SK-N-SH treated with all-trans-retinoic acid at 6 μM for 48 hours (cell line): ENCODE results near the gene PCGF5.

Source experiments
- ATAC-seq: fragments of 200-7000 bp; cut with Tn5 transposase; 3 replicates; pipeline ENCODE4 v1.9.1; 2020; ENCODE audit warnings: mild to moderate bottlenecking, moderate library complexity
- BACH2 ChIP-seq: fragments of 250-450 bp; sonication (Bioruptor Pico); IDR thresholded peaks from 2 replicates; pipeline ENCODE4 v1.9.0; 2021; ENCODE audit warnings: mild to moderate bottlenecking, borderline replicate concordance
- CSDC2 ChIP-seq: fragments of 250-450 bp; sonication (Bioruptor Pico); IDR thresholded peaks from 2 replicates; pipeline ENCODE4 v1.5.0; 2020; ENCODE audit warnings: mild to moderate bottlenecking, moderate library complexity
- ESRRG ChIP-seq: fragments of 250-450 bp; sonication (Bioruptor Pico); IDR thresholded peaks from 2 replicates; pipeline ENCODE4 v1.6.1; 2021; ENCODE audit warnings: mild to moderate bottlenecking
- ISL1 ChIP-seq: fragments of 250-450 bp; sonication (Bioruptor Pico); IDR thresholded peaks from 2 replicates; pipeline ENCODE4 v2.1.2; 2022; ENCODE audit warnings: mild to moderate bottlenecking, moderate library complexity
- OSR1 ChIP-seq: fragments of 250-450 bp; sonication (Bioruptor Pico); IDR thresholded peaks from 2 replicates; pipeline ENCODE4 v1.8.0; 2022; ENCODE audit warnings: moderate library complexity, mild to moderate bottlenecking, inconsistent platforms
- PPARA ChIP-seq: fragments of 250-450 bp; sonication (Bioruptor Pico); IDR thresholded peaks from 2 replicates; pipeline ENCODE4 v1.5.0; 2020; ENCODE audit warnings: mild to moderate bottlenecking, borderline replicate concordance
- RARB ChIP-seq: fragments of 250-450 bp; sonication (Bioruptor Pico); IDR thresholded peaks from 2 replicates; pipeline ENCODE4 v1.8.0; 2021; ENCODE audit warnings: mild to moderate bottlenecking, moderate library complexity
- SNAI2 ChIP-seq: fragments of 250-450 bp; sonication (Bioruptor Pico); IDR thresholded peaks from 2 replicates; pipeline ENCODE4 v1.5.0; 2020; ENCODE audit warnings: mild to moderate bottlenecking, moderate library complexity
- TCF4 ChIP-seq: fragments of 250-450 bp; sonication (Bioruptor Pico); IDR thresholded peaks from 2 replicates; pipeline ENCODE4 v1.8.0; 2021; ENCODE audit warnings: mild to moderate bottlenecking, moderate library complexity, borderline replicate concordance
- TOX ChIP-seq: fragments of 250-450 bp; sonication (Bioruptor Pico); IDR thresholded peaks from 2 replicates; pipeline ENCODE4 v1.8.0; 2021; ENCODE audit warnings: mild to moderate bottlenecking, moderate library complexity, borderline replicate concordance
- ZC3H10 ChIP-seq: fragments of 250-450 bp; sonication (Bioruptor Pico); IDR thresholded peaks from 2 replicates; pipeline ENCODE4 v1.5.1; 2021; ENCODE audit warnings: mild to moderate bottlenecking, moderate library complexity
- ZFP3 ChIP-seq: fragments of 250-450 bp; sonication (Bioruptor Pico); IDR thresholded peaks from 2 replicates; pipeline ENCODE4 v1.5.0; 2020; ENCODE audit warnings: mild to moderate bottlenecking, moderate library complexity
- ZFP30 ChIP-seq: fragments of 450-650 bp; formaldehyde crosslinking; IDR thresholded peaks from 2 replicates; pipeline ENCODE4 v1.5.0; 2022; ENCODE audit warnings: mild to moderate bottlenecking, moderate library complexity
- ZNF565 ChIP-seq: fragments of 450-650 bp; formaldehyde crosslinking; conservative IDR thresholded peaks from 2 replicates; pipeline ENCODE4 v1.5.0; 2020; ENCODE audit warnings: low read depth, mild to moderate bottlenecking, moderate library complexity
- ZNF70 ChIP-seq: fragments of 450-650 bp; formaldehyde crosslinking; IDR thresholded peaks from 2 replicates; pipeline ENCODE4 v1.5.0; 2020; ENCODE audit warnings: mild to moderate bottlenecking, moderate library complexity
- ZNF8 ChIP-seq: fragments of 450-650 bp; formaldehyde crosslinking; IDR thresholded peaks from 2 replicates; pipeline ENCODE4 v1.5.0; 2020; ENCODE audit warnings: mild to moderate bottlenecking, moderate library complexity
- TF ChIP-seq, protein P1 (sequence below): fragments of 250-450 bp; sonication (Bioruptor Pico); IDR thresholded peaks from 2 replicates; pipeline ENCODE4 v1.8.0; 2021; ENCODE audit warnings: low read depth, mild to moderate bottlenecking, moderate library complexity, borderline replicate concordance
- TF ChIP-seq, protein P2 (sequence below): fragments of 250-450 bp; sonication (Bioruptor Pico); IDR thresholded peaks from 2 replicates; pipeline ENCODE4 v1.5.1; 2021; ENCODE audit warnings: mild to moderate bottlenecking, moderate library complexity
- TF ChIP-seq, protein P3 (sequence below): fragments of 250-450 bp; sonication (Bioruptor Pico); IDR thresholded peaks from 2 replicates; pipeline ENCODE4 v1.5.1; 2020; ENCODE audit warnings: low read depth, mild to moderate bottlenecking, moderate library complexity
- TF ChIP-seq, protein P4 (sequence below): fragments of 250-450 bp; sonication (Bioruptor Pico); IDR thresholded peaks from 2 replicates; pipeline ENCODE4 v1.5.0; 2020; ENCODE audit warnings: mild to moderate bottlenecking, moderate library complexity
- TF ChIP-seq, protein P5 (sequence below): fragments of 250-450 bp; sonication (Bioruptor Pico); IDR thresholded peaks from 2 replicates; pipeline ENCODE4 v1.8.0; 2020; ENCODE audit warnings: mild to moderate bottlenecking, moderate library complexity, borderline replicate concordance

The PCGF5 gene

DNA sequence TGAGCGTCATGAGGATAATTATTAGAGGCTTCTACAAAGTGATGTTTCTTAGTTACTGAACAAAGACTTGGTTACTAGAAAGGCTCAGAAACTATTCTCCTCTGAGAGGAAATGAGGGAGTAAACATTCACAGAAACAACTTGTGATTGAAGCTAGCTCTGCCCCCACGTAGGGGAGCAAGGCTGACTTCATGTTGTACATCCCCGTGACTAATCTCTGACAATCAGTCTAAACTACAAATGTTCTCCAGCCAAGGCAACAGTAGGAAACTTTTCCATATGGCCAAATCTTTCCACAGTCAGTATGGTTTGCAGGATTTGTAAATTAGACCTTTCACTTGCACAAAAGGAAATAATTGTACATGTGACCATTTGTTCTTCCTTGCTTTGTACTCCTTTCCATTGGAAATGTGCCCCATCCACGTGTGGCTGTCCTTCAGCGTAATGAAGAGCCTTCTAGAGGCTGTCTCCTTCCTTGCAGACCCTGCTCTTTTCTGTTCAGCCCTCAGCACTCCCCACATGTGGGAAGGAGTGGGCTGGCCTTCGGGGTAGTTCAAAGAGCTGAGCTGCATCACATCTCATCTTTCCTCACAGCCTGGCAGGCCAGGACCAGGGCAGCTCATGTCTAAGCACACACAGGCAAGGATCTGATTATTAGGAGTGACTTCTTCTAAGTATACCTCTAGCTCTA lies 93.5 kb downstream of the PCGF5 start:
- ATAC-seq = peak; percentile 17; the same call in 1 of the 3 replicates
- TF ChIP-seq ZNF565 (CRISPR knock-in tag) (no peak), ZNF8 (CRISPR knock-in tag) (no peak), BACH2 (CRISPR knock-in tag) (no peak), ESRRG (CRISPR knock-in tag) (no peak), TCF4 (CRISPR knock-in tag) (no peak), ISL1 (CRISPR knock-in tag) (no peak), RARB (CRISPR knock-in tag) (no peak), ZFP3 (CRISPR knock-in tag) (no peak), ZC3H10 (CRISPR knock-in tag) (no peak), CSDC2 (CRISPR knock-in tag) (no peak), SNAI2 (CRISPR knock-in tag) (no peak)
- TF ChIP-seq, protein P1, sequence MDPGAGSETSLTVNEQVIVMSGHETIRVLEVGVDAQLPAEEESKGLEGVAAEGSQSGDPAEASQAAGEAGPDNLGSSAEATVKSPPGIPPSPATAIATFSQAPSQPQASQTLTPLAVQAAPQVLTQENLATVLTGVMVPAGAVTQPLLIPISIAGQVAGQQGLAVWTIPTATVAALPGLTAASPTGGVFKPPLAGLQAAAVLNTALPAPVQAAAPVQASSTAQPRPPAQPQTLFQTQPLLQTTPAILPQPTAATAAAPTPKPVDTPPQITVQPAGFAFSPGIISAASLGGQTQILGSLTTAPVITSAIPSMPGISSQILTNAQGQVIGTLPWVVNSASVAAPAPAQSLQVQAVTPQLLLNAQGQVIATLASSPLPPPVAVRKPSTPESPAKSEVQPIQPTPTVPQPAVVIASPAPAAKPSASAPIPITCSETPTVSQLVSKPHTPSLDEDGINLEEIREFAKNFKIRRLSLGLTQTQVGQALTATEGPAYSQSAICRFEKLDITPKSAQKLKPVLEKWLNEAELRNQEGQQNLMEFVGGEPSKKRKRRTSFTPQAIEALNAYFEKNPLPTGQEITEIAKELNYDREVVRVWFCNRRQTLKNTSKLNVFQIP (CRISPR knock-in tag) = no peak
- TF ChIP-seq, protein P2, sequence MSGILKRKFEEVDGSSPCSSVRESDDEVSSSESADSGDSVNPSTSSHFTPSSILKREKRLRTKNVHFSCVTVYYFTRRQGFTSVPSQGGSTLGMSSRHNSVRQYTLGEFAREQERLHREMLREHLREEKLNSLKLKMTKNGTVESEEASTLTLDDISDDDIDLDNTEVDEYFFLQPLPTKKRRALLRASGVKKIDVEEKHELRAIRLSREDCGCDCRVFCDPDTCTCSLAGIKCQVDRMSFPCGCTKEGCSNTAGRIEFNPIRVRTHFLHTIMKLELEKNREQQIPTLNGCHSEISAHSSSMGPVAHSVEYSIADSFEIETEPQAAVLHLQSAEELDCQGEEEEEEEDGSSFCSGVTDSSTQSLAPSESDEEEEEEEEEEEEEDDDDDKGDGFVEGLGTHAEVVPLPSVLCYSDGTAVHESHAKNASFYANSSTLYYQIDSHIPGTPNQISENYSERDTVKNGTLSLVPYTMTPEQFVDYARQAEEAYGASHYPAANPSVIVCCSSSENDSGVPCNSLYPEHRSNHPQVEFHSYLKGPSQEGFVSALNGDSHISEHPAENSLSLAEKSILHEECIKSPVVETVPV (CRISPR knock-in tag) = no peak
- TF ChIP-seq, protein P3, sequence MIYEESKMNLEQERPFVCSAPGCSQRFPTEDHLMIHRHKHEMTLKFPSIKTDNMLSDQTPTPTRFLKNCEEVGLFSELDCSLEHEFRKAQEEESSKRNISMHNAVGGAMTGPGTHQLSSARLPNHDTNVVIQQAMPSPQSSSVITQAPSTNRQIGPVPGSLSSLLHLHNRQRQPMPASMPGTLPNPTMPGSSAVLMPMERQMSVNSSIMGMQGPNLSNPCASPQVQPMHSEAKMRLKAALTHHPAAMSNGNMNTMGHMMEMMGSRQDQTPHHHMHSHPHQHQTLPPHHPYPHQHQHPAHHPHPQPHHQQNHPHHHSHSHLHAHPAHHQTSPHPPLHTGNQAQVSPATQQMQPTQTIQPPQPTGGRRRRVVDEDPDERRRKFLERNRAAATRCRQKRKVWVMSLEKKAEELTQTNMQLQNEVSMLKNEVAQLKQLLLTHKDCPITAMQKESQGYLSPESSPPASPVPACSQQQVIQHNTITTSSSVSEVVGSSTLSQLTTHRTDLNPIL (CRISPR knock-in tag) = no peak
- TF ChIP-seq, all 23 proteins: peak for 0

DNA sequence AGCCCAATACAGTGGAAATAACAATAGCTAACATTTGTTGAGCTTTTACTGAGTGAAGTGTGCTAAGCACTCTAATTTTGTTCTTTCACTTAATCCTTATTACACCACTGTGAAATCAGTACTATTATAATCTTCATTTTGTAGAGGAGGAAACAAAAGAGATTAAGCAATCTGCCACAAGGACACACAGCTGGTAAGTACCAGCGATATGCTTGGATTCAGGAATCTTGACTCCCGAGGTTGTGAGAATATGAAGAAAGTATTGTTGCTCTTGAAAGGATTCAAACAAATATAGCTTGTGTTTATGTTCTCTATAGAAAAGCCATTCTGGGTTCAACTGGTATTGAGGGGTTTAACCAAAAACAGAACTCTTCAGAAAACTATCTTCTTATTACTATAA lies 96.0 kb downstream of the PCGF5 start:
- TF ChIP-seq ZNF70 (CRISPR knock-in tag) (no peak), ZFP3 (CRISPR knock-in tag) (no peak), RARB (CRISPR knock-in tag) (no peak), SNAI2 (CRISPR knock-in tag) (no peak), ZNF565 (CRISPR knock-in tag) (no peak), PPARA (no peak), ZC3H10 (CRISPR knock-in tag) (no peak), CSDC2 (CRISPR knock-in tag) (no peak), ESRRG (CRISPR knock-in tag) (no peak), TOX (no peak), TCF4 (CRISPR knock-in tag) (no peak), OSR1 (CRISPR knock-in tag) (no peak), ISL1 (CRISPR knock-in tag) (no peak), ZFP30 (no peak)
- TF ChIP-seq, protein P4, sequence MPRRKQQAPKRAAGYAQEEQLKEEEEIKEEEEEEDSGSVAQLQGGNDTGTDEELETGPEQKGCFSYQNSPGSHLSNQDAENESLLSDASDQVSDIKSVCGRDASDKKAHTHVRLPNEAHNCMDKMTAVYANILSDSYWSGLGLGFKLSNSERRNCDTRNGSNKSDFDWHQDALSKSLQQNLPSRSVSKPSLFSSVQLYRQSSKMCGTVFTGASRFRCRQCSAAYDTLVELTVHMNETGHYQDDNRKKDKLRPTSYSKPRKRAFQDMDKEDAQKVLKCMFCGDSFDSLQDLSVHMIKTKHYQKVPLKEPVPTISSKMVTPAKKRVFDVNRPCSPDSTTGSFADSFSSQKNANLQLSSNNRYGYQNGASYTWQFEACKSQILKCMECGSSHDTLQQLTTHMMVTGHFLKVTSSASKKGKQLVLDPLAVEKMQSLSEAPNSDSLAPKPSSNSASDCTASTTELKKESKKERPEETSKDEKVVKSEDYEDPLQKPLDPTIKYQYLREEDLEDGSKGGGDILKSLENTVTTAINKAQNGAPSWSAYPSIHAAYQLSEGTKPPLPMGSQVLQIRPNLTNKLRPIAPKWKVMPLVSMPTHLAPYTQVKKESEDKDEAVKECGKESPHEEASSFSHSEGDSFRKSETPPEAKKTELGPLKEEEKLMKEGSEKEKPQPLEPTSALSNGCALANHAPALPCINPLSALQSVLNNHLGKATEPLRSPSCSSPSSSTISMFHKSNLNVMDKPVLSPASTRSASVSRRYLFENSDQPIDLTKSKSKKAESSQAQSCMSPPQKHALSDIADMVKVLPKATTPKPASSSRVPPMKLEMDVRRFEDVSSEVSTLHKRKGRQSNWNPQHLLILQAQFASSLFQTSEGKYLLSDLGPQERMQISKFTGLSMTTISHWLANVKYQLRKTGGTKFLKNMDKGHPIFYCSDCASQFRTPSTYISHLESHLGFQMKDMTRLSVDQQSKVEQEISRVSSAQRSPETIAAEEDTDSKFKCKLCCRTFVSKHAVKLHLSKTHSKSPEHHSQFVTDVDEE (CRISPR knock-in tag) = no peak
- TF ChIP-seq, protein P2 (CRISPR knock-in tag) = no peak
- TF ChIP-seq, protein P5, sequence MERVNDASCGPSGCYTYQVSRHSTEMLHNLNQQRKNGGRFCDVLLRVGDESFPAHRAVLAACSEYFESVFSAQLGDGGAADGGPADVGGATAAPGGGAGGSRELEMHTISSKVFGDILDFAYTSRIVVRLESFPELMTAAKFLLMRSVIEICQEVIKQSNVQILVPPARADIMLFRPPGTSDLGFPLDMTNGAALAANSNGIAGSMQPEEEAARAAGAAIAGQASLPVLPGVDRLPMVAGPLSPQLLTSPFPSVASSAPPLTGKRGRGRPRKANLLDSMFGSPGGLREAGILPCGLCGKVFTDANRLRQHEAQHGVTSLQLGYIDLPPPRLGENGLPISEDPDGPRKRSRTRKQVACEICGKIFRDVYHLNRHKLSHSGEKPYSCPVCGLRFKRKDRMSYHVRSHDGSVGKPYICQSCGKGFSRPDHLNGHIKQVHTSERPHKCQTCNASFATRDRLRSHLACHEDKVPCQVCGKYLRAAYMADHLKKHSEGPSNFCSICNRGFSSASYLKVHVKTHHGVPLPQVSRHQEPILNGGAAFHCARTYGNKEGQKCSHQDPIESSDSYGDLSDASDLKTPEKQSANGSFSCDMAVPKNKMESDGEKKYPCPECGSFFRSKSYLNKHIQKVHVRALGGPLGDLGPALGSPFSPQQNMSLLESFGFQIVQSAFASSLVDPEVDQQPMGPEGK (CRISPR knock-in tag) = no peak
- TF ChIP-seq, protein P1 (CRISPR knock-in tag) = no peak
- TF ChIP-seq, protein P3 (CRISPR knock-in tag) = no peak
- TF ChIP-seq, all 23 proteins: peak for 0
- ATAC-seq = no peak
